Stimulated activated naive CD4-positive, alpha-beta T cell treated with Interleukin-2 at 50 U/mL for 16 hours (primary cell): ENCODE measurements around the gene ARHGAP22.

Experiments
- DNase-seq: peaks from one replicate; lab custom pipeline; 2025; lab: John Stamatoyannopoulos, UW

Gene ARHGAP22

DNA sequence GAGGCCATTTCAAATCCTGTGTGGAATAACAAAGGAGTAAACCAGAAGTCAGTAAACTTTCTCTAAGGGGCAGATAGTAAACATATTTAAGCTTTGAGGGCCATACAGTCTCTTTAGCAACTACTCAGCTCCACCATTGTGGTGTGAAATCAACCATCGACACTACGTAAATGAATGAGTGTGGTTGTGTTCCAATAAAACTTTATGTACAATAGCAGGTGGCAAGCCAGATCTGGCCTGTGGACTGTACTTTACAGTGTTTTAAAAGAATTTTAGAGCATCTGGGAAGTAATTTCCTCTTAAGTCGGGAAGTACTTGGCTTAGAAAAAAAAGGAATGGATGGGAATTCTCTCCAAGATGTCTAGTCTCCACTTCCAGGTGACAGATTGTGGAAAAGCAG is 71.3 kb downstream of the ARHGAP22 start:
- DNase-seq: no peak

DNA sequence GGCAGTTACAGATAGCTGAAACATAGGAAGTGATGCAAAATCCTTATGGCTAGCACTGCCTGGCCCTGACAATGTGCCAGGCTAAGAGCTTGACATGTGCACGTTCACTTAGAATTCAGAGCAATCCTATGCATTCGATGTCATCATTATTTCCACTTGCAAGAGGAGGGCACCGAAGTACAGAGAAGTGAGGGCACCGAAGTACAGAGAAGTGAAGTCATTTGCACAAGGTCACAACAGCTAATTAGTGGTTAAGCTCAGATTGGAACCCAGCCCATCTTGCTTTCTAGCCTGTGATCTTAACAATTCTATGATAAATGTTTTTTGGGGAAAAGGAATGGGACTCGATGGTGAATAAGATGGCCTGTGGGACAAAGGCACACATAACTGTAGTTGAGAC is 73.4 kb downstream of the ARHGAP22 start:
- DNase-seq: no peak

GRCh38 chr10:48529331-48529730 is 75.5 kb downstream of the ARHGAP22 start:
- DNase-seq: no peak

DNA sequence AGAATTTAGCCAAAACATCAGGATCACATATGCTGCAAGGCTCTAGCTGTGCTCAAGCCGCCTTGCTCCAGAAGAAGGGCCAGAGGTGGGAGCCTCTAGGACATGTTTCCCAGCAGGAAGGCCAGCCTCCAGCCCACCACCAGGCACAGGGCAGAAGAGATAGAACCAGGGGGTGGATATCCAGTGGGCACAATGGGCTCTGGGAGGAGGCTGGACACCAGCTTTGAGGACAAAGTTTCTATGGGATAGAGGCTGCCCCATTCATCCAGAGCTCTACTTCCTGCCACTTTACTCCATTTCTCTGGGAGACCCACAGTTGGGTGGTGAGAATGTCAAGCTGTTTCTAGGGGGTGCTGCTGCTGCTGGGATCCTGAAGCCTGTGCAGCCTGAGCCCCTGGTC is 77.1 kb downstream of the ARHGAP22 start:
- no peak for DNase-seq

GRCh38 chr10:48526846-48527505 is 77.9 kb downstream of the ARHGAP22 start:
- no peak for DNase-seq

DNA sequence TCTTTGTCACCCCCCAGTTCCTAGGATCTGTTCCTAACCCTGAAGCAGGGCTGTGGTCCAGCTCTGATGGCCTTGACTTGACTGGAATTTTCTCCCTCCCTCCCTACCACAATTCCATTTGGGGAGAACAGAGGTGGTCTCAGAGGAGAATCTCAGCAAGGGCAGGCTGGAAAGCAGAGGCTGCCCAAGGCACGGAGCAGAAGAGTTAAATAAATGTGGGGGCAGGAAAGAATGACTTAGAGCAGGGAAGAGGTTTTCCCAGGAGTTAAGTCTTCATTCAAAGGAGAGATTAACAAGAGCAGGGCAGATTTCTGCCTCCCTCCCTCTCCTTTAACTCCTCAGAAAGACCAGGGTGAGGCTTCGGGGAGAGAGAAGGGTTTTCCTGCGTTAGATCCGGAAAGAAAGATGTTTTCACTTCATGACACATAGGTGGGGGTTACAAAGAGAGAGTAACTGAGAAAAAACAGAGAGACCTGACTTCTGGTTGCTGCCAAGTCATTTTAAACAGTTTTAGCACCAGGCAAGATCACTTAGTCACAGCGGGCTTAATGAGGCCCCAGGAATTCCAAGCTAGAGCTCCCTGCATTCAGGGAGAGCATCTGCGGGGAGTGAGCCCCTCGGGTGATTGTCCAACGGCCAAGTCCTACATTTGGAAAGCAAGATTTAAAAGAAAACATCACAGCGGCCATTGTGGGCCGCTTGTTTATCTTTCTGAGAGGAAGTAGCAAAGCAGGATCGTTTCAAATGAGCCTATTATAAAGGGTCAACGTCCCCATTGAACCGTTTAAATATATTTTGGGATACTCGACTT is 78.7 kb downstream of the ARHGAP22 start:
- DNase-seq: no peak

GRCh38 chr10:48525113-48525512 is 79.8 kb downstream of the ARHGAP22 start:
- no peak for DNase-seq

- DNase-seq: no peak
These were observed 80.8 kb downstream of the ARHGAP22 start for GRCh38 chr10:48523820-48524758.

DNA sequence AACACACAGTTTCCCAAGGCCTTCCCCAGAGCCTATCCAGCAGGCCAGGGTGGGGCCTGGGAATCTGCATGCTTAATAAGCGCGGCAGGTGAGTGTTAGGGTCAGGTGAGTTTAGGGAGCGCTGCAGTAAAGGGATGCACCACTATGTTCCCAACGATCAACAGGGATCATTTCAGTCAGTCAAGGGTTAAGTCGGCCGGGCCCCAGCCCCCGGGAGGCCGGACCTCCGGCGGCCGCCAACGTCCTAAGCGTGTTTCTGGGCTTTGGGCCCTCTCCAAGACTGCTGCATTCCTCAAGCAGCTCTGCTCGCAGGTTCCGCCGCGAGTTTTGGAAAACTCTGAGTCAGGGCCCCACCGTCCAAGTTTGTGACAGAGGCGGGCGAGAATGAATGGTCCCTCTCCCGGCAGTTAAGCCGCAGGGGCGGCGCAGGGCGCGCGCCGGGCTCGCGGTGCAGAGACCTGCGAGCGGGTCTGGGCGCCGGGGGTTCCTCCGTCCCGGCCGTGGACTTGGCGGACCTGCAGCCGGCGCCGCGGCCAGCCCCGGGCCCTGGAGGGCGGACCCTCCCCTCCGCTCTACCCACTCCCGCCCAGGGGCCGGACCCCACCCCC is 81.6 kb downstream of the ARHGAP22 start:
- no peak for DNase-seq

- no peak for DNase-seq
These were observed 82.7 kb downstream of the ARHGAP22 start for GRCh38 chr10:48522011-48522765.

DNA sequence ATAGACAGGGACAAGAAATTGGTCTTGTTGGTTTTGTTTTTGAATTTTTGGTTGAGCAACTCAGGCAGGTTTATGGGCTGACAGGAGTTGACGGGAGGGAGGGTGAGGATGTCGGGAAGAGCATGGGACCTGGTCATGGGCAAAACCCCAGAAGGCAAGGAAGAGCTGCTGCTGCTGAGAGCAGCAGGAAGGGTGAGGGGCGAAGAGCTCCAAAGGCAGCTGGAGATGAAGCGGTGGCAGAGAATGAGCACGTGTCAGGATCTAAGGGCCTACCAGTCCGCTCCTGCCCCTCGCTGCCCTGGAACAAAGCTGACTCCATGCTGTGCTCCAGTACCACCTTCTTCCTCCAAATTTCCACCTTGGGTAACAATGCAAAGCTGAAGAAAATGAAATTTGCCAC is 84.3 kb downstream of the ARHGAP22 start:
- no peak for DNase-seq

DNA sequence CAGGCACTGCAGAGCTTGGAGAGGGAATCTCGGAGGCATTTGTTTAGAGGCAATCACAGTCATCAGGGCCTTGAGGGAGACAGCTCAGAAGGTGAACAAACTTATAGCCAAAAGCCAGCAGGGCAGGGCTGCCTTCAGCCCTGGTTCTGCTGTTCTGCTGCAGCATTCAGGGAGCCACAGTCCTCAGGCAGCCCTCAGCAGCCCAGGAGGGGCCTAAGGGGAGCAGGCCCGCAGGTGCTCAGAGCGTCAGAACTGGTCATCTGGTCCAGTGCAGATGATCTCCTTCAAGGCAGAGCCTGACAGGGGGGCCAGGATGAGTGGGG is 84.7 kb downstream of the ARHGAP22 start:
- DNase-seq: no peak

DNA sequence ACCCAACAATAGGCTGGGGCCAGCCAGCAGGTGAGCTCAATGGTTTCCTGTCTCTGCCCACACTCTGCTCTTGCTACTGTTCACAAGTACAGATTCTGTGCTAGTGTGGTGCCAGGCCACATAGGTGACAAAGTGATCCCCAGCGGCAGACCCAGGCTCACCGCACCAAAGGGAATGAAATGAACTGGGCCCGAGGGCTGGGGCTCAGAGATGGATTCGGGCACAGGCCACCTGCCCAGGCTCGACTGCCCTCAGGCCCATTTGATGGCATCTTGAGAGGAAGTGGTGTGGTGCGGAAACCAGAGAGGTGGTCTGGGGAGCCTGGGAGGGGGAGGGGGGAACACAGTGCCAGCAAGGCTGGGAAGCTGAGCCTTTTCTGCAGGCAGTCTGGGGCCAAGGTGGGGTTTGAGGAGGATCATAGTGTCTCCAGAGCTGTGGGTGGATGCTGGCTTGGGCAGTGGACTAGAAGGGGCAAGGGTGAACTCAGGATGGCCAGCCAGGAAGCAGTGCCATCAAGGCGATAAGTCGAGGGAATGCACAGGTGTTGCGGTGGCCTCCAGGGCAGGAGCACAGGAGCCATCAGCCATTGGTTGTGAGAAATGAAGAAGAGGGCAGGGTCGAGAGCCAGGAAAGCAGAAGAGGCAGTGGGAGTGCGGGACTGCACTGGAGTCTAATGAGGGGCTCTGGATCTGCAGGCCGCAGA is 85.2 kb downstream of the ARHGAP22 start:
- no peak for DNase-seq

- DNase-seq: no peak
These were observed 85.9 kb downstream of the ARHGAP22 start for GRCh38 chr10:48518986-48519385.

DNA sequence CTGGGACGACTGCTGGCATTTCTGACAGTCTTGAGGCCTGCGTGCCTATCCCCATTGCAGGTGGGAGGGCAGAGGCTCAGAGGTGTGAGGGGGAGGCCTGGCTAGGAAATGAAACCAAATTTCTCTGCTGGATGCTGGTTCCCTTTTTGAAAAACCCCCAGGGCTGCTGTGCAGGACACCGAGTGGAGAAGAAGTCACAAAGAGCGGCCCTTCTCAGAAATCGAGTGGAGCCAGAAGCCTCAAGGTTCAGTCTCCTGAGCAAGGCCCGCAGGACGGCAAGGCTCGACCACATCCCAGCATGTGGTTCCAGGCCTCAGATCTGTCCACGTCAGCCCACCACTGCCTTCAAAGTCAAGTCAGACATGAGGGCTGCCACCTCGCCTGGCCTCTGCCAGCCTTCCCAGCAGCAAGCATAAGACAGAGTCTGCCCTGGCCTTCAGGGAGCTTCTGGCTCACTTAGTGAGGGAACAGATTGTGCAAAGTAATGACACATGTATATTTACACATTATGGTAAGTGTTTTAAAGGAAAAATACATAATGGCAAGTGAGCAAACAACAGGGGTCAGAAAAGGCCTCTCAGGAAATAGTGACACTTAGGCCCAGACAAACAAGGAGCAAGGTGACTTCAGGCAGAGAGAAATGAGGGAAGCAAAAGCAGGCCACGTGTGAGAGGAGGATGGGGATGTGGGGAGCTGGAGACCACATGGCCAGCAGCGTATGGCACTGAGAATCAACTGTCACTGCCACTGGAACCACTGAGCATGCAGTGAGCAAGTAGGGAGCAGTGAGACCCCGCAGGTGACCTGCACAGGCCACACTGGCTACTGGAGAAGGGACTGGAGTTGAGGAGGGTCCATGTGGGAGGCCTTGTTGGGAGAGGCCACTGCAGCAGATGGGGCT is 86.7 kb downstream of the ARHGAP22 start:
- DNase-seq: no peak

GRCh38 chr10:48517482-48517881 is 87.4 kb downstream of the ARHGAP22 start:
- DNase-seq: no peak

DNA sequence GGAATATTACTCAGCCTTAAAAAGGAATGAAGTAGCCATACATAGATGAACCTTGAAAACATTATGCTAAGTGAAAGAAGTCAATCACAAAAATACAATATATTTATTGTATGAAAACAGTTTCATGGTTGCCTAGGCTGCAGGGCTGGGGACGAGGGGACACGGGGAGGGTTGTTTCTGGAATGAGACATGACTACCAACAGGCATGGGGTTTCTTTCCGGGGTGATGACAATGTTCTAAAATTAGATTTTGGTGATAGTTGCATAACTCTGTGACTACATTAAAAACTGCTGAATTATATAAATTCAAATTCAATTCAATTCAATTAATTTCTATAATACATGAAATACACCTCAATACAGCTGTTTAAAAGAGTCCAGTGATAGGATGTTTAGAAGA is 88.0 kb downstream of the ARHGAP22 start:
- no peak for DNase-seq

- DNase-seq: no peak
These were observed 90.0 kb downstream of the ARHGAP22 start for GRCh38 chr10:48514916-48515315.

- DNase-seq: no peak
These were observed 90.6 kb downstream of the ARHGAP22 start for GRCh38 chr10:48514255-48514654.

- no peak for DNase-seq
These were observed 92.0 kb downstream of the ARHGAP22 start for GRCh38 chr10:48512861-48513260.
